Measurements from ENCODE around the gene RAD9A.
A peak's percentile ranks its signal among the peaks of the same experiment; 100 is the strongest.

The RAD9A gene

DNA sequence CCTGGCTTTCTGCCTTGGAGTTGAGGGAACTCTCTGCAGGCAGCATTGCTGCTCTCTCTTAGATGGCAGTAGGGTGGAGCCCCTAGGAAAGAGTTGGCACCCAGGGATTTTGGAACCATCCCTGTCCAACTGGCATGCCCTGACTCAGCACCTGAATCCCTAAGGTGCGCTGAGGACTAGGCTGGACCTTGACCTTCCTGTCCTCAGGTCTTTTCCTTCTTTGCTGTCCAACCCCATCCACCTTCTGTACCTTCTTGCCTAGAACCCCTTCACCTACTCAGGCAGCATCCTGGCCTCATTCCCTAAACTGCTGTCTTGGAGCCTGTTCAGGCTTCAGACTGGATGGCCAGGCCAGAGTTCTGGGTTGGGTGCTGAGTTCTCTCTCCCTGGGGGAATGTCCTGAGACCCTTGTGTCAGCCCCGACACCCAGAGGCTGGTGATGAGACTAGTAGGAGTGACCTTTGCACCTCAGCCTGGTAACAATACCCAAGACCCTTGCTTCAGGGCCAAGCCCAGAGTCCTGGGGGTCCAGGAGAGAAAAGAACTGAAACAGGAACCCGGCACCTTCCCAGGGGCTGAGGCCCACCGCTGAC lies 35.9 kb upstream of the RAD9A start:
- Histone ChIP-seq H3K36me3 (no peaks in the 10 kb centered on the region), H3K4me3 (no peak overlapping the region), H3K27ac (peak overlapping the region; percentile 96 to 97), H3K27me3 (no peaks in the 10 kb centered on the region), H3K9me3 (no peaks in the 10 kb centered on the region), H3K4me1 (peaks cover 8 to 64% (median 51%) of the 10 kb centered on the region in 4 donors)
- DNase-seq: no peak
- TF ChIP-seq, protein P1, sequence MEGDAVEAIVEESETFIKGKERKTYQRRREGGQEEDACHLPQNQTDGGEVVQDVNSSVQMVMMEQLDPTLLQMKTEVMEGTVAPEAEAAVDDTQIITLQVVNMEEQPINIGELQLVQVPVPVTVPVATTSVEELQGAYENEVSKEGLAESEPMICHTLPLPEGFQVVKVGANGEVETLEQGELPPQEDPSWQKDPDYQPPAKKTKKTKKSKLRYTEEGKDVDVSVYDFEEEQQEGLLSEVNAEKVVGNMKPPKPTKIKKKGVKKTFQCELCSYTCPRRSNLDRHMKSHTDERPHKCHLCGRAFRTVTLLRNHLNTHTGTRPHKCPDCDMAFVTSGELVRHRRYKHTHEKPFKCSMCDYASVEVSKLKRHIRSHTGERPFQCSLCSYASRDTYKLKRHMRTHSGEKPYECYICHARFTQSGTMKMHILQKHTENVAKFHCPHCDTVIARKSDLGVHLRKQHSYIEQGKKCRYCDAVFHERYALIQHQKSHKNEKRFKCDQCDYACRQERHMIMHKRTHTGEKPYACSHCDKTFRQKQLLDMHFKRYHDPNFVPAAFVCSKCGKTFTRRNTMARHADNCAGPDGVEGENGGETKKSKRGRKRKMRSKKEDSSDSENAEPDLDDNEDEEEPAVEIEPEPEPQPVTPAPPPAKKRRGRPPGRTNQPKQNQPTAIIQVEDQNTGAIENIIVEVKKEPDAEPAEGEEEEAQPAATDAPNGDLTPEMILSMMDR (IDR thresholded peaks at IDR 0.05): no peak
- intact Hi-C loops (cut with DNase I; ENCODE audit: low total_unique reads): loop anchor here (2.0 kb wide), 1 partner anchor 19 kb away; no protein-coding TSS in a partner anchor

DNA sequence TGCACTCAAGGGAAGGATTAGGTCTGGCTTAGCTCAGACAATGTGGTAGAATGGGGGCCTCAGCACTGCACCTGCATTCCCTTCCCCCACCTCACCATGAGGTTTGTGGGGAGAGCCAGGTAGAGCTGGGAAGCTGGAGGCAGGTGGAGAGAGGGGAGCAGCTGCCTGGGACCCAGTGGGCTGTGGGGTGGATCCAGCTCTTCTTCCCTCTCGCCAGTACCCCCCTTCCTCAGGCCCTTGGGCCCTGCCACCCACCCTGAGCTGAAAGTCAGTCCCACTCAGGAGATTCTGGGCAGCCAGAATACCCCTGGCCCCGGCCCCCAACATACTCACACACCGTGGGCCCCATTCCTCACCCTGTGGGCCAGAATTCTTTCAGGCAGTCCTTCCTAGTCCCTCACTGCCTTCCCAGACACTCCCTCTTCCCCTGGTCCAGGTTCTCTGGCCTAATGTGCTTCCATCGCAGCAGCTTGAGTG lies 35.4 kb upstream of the RAD9A start:
- TF ChIP-seq, protein P1 (IDR thresholded peaks at IDR 0.05): no peak

DNA sequence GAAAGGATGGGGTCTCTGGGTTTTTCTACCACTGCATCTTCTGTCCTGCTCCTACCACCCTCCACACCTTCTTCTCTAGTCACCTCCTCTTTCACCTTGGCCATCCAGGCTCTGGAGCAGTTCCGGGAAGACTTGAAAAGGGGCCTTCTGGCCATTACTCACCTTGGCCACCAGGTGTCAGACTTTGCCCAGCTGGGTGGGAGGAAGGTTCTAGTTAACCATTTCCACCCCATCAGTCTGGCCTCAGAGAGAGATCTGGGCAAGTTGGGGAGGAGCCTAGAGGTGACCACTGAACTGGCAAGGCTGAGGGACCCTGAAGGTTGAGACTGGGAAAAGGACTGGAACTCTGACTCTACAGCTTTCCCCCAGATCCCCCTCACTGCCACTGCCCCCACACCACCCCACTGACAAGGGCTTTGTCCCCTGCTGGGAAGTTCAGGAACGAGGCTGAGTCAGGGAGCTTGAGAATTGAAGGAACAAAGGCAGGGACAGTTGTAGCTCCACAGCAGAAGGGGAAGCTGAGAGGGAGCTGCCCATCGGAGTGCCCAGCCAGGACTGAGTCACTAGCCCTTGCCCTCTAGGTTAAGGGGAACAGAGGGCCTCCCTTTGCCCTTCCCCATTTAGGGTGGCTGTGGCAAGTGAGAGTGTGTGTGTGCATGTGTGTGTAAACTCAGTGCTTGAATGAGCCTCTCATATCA lies 34.8 kb upstream of the RAD9A start:
- Histone ChIP-seq H3K27me3 (no peaks in the 10 kb centered on the region), H3K9me3 (no peaks in the 10 kb centered on the region), H3K27ac (peak overlapping the region; percentile 96 to 97), H3K4me1 (peaks cover 8 to 53% (median 40%) of the 10 kb centered on the region in 4 donors), H3K4me3 (no peak overlapping the region), H3K36me3 (no peaks in the 10 kb centered on the region)
- intact Hi-C loops (cut with DNase I; ENCODE audit: low total_unique reads): no loop called here
- DNase-seq: peak; percentile 58 to 79
- TF ChIP-seq, protein P1 (IDR thresholded peaks at IDR 0.05): peak; percentile 92 to 93

More for the DNA sequence above, 35.4 kb upstream of the RAD9A start:
- H3K4me1 ChIP-seq: peaks cover 8 to 59% (median 46%) of the 10 kb centered on the region in 4 donors
- no peaks in the 10 kb centered on the region for H3K27me3 ChIP-seq
- H3K9me3 ChIP-seq: no peaks in the 10 kb centered on the region
- DNase-seq: no peak
- H3K27ac ChIP-seq: peak overlapping the region; percentile 96 to 97
- H3K36me3 ChIP-seq: no peaks in the 10 kb centered on the region
- H3K4me3 ChIP-seq: no peak overlapping the region
- intact Hi-C loops (cut with DNase I; ENCODE audit: low total_unique reads): no loop called here

DNA sequence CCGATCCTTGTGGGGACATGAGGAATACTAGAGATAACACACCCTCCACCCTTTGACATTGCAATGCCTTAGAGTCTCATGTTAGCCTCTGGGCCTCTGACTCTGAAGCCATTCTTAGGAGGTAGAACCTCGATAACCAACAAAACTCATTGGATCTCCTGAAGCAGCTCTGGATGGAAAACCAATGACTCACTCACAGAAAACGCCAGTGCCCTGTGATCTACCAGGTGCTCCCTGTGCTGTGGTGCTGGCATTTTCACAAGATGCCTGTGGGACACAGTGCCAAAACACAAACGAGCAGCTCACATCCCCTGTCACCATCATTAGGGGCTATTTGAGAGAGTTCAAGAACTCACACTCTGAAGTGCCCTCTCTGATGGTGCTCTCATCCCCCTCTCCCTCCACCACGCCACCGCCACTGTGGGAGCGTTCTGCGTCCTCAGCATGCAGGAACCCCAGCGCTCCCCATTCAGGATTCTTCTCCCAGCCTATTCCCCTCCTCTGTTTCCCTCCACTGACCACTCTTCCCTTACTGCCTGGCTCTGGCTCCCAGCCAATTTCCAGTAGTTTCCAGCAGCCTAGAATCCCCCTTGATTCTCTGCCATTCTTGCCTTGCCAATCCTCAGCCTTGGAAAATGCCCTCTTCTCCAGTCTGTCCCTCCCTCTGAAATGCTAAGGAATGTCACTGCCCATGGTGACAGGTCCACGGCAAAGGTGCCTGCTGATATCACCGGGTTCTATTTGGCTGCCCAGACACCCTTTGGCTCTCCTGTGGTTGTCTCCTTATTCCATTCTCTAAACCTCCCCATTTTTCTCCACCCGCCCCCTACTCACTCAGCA lies 33.7 kb upstream of the RAD9A start:
- H3K27me3 ChIP-seq: no peaks in the 10 kb centered on the region
- TF ChIP-seq, protein P1 (IDR thresholded peaks at IDR 0.05): no peak
- no peak for DNase-seq
- no peaks in the 10 kb centered on the region for H3K9me3 ChIP-seq
- intact Hi-C loops (cut with DNase I; ENCODE audit: low total_unique reads): no loop called here
- H3K4me1 ChIP-seq: peaks cover 8 to 46% (median 35%) of the 10 kb centered on the region in 4 donors
- no peak overlapping the region for H3K4me3 ChIP-seq
- H3K27ac ChIP-seq: peak overlapping the region; percentile 96 to 97
- no peaks in the 10 kb centered on the region for H3K36me3 ChIP-seq

DNA sequence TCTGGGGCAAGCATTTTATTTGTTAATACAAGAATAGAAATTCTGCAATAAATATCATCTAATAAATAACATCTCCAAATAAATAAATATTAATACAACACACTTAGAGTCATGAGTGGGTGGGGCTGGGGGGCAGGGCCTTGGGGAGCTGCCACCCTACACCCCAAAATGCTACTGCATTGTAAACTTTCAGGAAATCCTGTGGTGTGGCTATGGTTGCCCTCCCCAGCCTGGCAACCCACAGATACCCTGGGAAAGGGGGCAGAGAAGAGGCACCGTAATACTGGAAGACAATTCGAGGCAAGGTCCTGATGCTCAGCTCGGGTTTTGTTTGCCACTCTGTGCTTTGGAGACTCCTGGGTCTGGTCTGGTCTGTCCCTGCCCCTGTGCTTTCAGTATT lies 27.6 kb upstream of the RAD9A start:
- Histone ChIP-seq H3K27ac (no peak overlapping the region), H3K9me3 (no peaks in the 10 kb centered on the region), H3K27me3 (no peaks in the 10 kb centered on the region), H3K36me3 (peaks cover 0 to 15% (median 12%) of the 10 kb centered on the region in 3 donors), H3K4me3 (no peak overlapping the region), H3K4me1 (peaks cover 0 to 21% (median 14%) of the 10 kb centered on the region in 4 donors)
- no peak for DNase-seq
- TF ChIP-seq, protein P1 (IDR thresholded peaks at IDR 0.05): no peak
- intact Hi-C loops (cut with DNase I; ENCODE audit: low total_unique reads): no loop called here

All from tibial artery (tissue), 4 donors.